Measurements from ENCODE around the gene PBOV1.

The PBOV1 gene
- total RNA-seq = 0 reads per million in 2 donors

GRCh38 chr6:138218449-138218848 is at the start of gene PBOV1:
PBOV1 (minus strand) TSS chr6:138218491; CDS start chr6:138218395, 96 bp downstream.
- DNase-seq = no peak

DNA sequence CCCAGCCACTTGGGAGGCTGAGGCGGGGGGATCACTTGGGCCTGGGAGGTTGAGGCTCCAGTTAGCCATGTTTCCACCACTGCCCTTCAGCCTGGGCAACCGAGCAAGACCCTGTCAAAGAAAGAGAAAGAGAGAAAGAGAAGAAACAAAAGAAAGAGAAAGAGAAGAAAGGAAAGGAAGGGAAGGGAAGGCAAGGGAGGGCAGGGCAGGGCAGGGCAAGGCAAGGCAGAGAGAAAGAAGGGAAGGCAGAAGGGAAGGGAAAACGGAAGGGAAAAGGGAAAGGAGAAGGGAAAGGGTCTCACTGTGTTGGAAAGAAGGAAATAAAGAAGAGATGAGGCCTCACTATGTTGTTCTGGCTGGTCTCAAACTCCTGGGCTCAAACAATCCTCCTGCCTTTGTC is 47.8 kb upstream of the PBOV1 start:
- DNase-seq = no peak

DNA sequence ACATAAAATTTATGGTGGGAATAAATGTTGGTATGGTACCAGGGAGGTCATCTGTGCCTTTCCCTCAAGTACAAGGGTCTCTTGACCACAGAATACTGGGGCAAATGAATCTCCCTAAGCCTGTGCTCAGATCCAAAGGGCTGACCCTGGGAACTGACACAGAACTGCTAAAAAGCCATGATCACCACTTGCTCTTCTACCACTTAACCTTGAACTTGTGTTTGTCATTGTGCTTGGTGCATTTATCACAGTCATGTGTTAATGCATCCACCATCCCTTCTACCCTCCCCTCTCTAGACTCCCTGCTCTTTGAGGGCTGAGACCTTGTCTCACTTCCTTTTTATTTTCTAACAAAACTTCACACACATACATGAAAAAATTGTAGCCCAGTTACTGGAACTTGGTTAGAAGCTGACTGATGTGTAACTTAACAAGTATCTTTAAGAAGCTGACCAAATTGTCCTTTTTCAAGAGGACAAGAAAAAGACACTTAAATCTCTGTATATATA is 46.1 kb upstream of the PBOV1 start:
- DNase-seq = no peak

GRCh38 chr6:138263963-138264362 is 45.7 kb upstream of the PBOV1 start:
- no peak for DNase-seq

GRCh38 chr6:138261116-138261780 is 43.0 kb upstream of the PBOV1 start:
- no peak for DNase-seq

GRCh38 chr6:138258991-138259390 is 40.7 kb upstream of the PBOV1 start:
- DNase-seq = no peak

- DNase-seq = no peak
Observed at GRCh38 chr6:138258197-138258596, 39.9 kb upstream of the PBOV1 start.

- no peak for DNase-seq
Observed at GRCh38 chr6:138257638-138258040, 39.3 kb upstream of the PBOV1 start.

GRCh38 chr6:138255443-138255842 is 37.2 kb upstream of the PBOV1 start:
- DNase-seq = no peak

GRCh38 chr6:138253731-138254130 is 35.4 kb upstream of the PBOV1 start:
- no peak for DNase-seq

DNA sequence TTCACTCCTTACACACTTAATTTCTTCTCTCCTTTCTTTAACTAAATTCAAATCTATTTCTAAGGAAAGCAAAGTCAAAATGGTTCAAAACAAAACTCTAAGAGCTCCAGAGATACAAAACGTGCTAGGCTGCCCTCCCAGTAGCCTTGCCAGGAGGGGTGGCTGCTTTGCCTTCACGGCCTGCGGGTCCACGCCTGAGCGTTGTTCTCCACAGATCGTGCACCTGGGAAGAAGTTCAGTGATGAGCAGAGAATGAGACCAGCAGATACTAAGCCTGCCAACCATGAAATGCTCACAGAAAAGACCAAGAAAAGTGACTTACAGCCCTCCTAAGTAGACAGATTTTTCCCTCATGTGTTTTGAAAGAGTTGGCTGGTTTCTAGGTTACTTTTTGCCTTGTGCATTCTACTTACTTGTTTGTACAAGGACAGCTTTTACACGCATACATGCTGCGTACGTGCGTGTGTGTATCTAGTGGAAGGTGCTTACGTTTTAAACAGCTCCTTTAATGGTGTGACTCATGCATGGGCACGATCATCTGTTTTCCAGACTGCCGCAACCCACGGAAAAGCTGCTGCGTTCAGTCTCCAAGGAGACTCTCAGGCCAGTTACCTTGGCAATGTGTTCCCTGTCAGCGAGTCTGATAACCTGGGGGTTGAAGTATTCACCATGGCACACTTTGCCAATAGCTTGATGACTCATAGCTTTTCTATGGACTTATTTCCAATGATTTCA is 32.4 kb upstream of the PBOV1 start:
- DNase-seq = no peak

GRCh38 chr6:138250053-138250452 is 31.8 kb upstream of the PBOV1 start:
- DNase-seq = no peak

DNA sequence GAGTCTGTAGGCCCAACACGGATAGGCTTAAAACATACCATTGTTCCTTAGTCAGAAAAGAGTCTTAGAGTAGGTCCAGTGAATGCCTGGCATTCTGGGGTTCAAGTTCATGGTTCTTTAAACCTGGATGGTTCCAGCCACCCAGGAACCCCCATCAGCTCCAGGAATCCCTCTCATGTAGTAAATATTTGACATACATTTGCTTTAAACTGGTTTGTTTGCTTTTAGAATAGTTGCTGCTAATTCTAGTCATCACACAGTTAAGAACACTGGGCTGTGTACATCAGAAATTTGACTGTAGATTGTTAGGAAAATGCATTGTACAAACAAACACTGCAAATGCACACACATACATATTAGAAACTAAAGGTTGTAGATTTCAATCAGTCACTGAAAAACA is 30.6 kb upstream of the PBOV1 start:
- no peak for DNase-seq

GRCh38 chr6:138248011-138248410 is 29.7 kb upstream of the PBOV1 start:
- no peak for DNase-seq

- no peak for DNase-seq
Observed at GRCh38 chr6:138246650-138247440, 28.6 kb upstream of the PBOV1 start.

- DNase-seq = no peak
Observed at GRCh38 chr6:138245751-138246150, 27.5 kb upstream of the PBOV1 start.

DNA sequence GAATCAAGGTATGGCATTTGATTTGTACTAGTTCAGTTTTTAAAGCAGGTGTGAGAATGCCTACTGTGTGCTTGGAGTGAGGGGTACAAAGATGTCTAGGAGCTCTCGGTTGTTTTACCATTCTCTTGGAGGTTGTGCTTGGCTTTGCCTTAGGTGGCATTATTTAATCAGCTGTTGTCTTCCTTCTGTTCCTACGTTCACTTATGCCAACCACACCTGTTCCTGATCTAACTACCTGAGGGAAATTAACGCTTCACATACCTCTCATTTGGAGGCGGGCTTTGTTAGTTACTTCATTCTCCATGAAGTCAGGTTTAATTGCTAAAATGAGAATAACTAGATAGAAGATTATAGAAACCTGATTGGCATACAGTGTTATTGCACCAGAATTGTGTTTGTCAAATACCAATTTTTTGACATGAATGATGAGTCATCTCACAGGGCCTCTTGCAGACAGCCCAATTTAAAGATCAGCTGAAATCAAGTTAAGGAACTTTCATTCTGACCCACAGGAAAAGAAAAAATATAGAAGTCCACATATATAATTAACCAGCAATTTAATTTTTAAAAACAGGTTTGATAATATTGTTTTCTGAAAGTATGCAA is 24.8 kb upstream of the PBOV1 start:
- no peak for DNase-seq

DNA sequence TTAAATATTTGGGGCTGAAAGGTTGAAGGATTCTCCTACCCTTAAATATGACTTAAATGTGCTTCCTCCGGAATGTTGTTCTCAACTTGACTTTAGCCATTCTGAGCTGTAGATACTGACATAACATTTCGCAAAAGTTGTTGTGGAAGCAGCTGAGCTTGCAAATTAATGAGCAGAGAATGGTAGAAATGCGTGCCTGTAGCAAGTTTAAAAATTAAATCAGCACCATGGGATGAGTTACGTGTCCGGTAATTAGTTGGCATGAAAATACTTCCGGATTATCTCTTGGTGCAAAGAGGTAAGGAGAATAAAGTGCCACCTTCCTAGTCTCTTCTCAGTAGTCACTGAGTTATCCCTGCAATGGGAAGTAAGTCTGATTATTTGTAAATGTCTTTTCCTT is 23.6 kb upstream of the PBOV1 start:
- DNase-seq = no peak

DNA sequence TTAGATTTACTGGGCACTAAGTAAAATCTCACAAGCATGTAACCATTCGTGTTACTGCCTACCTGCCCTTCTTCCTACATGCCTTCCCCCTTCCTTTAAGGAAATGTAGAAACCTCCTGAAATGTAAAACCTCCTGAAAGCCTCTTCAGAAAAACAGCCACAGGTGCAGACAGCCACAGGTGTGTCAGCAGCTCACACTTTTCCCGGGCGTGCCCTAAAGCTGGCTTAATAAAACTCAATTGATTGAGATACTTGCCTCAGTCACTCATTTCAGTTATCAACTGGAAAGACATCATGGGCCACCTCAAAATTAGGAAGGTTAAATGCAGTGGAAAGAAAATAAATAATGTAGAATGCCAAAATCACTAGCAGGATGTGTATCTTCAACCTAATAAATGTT is 23.1 kb upstream of the PBOV1 start:
- no peak for DNase-seq

DNA sequence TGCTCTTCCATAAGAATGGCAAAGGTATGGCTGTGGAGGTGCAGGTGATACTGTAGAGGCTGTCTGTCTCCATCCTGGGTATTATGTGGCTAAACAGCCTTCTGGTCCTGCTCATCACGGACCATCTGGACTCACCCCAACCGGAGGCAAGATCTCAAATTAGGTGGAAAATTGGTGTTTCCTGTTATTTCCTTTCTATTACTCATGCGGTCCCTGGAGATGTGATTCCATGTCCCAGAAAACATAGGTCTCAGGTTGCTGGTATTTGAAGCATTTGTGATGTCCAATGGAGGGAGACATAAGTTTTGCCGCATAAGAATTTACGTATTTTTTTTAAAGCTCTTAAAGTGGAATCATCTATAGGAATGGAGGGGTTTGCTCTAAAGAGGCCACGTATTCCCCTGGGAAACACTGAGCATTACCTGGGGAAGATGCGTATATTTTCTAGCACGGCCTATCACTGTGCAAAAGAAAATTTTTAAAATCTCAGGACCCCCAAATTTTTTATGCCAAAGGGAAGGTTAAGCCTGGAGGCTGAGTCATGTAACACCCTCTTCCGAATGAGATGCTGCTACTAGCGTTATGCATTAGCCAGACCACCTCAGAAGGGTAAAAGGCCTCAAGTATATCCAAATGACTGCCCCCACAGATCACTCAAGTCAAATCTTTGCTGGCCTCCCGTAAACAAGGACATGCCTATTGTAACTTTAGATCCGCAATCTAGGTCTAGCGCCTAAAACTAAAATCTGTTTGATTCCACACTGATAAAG is 22.4 kb upstream of the PBOV1 start:
- no peak for DNase-seq

GRCh38 chr6:138239774-138240173 is 21.5 kb upstream of the PBOV1 start:
- DNase-seq = no peak

DNA sequence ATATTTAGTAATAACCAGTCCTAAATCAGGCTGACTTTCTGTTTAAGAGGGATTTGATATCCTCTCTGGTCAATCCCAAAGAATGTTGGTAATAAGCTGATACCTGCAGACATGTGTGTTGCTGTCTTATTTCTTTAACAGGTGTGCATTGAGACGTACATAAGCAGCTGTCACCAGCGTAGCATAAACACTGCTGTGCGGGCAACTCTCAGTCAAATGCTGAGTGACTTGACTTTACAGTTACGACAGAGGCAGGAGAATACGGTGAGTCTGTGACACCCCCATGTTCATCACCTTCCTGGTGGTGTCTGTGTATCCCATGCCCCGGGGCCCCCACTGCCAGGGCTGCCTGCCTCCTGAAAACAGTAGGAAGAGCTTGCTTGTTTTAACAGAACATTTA is 20.1 kb upstream of the PBOV1 start:
- DNase-seq = no peak

All from T-helper 9 cell (primary cell).